Embryonic facial prominence (tissue), 1 donor: ENCODE results near the gene PLA2G4C.

Source experiments
- DNase-seq: peaks from one replicate; pipeline ENCODE4 v3.0.0-alpha.2; 2016; ENCODE audit errors: extremely low spot score

PLA2G4C gene

GRCh38 chr19:48059331-48059730, 51.3 kb downstream of the PLA2G4C start:
- no peak for DNase-seq

DNA sequence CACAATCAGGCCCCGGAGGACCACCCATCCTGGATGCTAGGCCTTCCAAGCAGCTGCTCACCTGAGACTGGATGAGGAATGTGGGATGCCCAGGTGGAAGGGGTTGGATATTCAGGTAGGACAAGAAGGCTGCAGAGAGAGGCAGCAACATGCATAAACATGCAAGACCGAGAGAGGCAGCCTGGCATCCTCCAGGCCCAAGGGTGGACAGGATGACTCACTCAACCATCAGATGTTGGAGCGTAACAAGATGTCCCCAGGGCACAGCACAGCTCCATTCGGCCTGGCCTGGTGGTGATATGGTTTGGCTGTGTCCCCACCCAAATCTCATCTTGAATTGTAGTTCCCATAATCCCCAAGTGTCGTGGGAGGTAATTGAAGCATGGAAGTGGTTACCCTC, 56.8 kb downstream of the PLA2G4C start:
- DNase-seq = no peak

DNA sequence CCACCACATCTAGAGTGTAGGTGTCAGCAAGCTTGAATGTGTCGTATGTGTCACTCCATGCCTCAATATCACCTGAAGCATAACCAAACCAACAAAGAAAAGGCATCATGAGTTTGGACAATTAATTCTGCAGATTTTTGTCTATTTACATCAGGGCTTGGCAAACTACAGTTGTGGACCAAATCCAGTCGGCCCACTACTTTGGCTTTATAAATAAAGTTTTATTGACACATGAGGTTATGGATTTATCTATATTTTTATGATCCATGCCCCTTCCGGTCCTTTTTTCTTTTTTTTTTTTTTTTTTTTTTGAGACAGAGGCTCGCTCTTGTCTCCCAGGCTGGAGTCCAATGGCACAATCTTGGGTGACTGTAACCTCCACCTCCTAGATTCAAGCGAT, 57.5 kb downstream of the PLA2G4C start:
- no peak for DNase-seq

DNA sequence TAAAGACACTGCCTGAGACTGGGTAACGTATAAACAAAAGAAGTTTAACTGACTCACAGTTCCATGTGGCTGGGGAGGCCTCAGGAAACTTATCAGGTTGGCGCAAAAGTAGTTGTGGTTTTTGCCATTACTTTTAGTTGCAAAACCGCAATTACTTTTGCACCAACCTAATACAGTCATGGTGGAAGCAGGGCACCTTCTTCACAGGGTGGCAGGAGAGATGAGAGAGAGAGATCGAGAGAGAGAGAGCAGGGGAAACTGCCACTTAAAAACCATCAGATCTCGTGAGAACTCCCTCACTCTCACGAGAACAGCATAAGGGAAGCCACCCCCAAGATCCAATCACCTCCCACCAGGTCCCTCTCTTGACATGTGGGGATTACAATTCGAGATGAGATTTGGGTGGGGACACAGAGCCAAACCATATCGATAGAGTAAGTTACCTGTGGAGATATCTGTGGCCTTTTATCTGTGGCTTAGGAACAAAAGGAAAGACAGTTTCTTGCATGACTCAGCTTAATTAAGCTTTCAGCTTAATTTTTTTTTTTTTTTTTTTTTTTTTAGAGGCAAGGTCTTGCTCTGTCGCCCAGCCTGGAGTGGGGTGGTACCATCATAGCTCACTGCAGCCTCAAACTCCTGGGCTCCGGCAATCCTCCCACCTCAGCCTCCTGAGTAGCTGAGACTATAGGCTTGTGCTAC, 59.1 kb downstream of the PLA2G4C start:
- no peak for DNase-seq

DNA sequence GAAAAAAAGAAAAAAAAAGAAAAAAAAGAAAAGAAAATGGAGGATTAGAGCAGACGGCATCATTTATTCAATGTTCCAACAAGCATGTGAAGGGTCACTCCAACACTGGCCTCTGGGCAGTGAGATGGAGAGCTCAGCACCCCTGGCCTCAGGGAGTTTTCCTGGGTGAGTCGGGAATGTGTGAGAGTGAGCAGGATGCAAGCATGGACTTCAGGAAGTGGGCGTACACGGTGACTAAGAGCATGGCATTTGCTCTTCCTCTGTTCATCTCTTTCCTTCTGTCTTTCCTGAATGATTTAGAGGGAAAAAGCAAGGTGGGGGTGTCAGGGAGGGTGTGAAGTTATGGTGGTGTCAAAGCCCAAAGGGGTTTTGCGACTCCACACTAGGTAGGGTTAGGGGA, 66.1 kb downstream of the PLA2G4C start:
- DNase-seq = no peak

DNA sequence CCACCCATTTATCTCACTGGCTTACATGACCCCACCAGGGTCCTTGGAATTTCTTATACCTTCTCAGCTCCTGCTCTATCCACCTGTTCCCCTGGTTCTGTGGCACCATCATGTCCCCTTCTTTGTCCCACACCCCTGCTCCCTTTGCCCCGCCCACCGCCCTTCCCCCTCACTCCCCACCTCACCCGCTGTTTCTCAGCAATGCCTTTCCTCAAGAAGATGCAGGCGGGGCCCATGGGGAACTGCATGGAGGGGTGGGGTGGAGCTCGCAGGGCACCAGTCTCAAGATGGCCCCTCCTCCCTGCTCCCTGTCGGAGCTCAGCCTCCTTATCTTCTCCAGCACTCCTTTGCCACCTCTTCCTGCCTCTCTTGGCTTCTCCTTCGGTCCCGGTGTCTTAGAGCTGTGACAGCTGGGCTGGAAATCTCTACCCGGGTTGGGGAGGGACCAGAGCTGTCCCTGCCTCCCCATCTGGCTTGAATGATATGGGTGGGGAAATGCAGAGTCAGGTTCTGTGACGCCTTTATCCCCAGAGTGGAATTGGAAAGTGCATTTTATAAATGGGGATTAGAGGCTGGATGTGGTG, 66.8 kb downstream of the PLA2G4C start, which contains the start of gene CABP5:
Gene CABP5 (minus strand): TSS at position 405 of the 584 bp plus-strand sequence. CDS start 157 bp downstream, at position 248.
- DNase-seq = no peak

- no peak for DNase-seq
Observed at GRCh38 chr19:48041877-48042580, 68.6 kb downstream of the PLA2G4C start.

- no peak for DNase-seq
Observed at GRCh38 chr19:48036765-48037164, 73.9 kb downstream of the PLA2G4C start.

DNA sequence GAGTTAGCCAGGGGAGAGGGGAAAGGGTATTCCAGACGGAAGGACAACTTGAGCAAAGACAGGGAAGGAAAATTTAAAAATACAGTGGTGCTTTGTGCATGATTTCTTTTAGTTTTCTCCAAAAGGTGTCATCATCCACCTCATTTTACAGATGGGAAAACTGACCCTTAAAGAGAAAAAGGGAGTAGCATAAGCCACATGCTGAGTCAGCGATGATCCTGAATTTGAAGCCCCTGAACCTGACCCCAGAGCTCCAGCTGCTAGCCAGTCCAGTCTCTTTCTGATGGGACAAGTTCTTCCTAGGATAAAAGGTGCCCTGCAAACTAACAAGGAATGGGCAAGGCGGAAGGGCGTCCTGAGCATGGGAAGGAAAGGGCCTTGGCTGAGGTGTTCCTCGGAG, 77.0 kb downstream of the PLA2G4C start:
- DNase-seq = no peak

DNA sequence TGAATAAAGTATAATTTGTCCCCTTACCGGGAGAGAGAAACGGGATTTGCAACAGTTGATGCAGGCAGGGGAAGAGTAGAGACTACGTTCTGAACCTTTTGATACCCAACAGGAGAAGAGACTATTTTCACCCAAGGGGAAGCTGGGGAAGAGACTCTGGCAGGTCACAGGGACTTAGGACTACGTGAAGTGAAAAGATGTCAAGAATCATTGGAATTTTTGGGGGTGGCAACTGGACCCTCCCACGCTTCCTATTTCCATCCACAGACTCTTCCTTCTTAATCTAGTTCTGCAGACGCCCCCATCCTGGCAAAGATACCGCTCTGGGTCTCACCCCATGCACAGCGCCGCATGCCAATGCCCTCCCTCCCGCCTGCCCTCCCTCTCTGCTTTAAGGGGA, 80.5 kb downstream of the PLA2G4C start:
- DNase-seq = no peak

GRCh38 chr19:48029431-48029830, 81.2 kb downstream of the PLA2G4C start:
- DNase-seq = no peak

DNA sequence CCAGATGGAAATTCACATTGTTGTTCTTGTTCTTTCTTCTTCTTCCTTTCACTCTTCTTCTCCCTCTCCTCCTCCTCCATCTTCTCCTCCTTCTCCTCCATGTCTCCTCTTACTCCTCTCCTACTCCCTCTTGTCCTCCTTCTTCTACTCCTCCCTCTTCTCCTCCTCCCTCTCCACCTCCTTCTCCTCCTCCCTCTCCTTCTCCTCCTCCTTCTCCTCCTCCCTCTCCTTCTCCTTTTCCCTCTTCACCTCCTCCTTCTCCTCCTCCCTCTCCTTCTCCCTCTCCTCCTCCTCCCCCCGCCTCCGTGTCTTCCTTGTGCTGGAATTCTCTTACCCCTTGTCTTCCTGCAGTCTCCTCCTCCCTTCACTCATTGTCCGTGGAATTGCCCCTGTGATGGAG, 85.1 kb downstream of the PLA2G4C start:
- DNase-seq = no peak

GRCh38 chr19:48023518-48023917, 87.1 kb downstream of the PLA2G4C start:
- no peak for DNase-seq

DNA sequence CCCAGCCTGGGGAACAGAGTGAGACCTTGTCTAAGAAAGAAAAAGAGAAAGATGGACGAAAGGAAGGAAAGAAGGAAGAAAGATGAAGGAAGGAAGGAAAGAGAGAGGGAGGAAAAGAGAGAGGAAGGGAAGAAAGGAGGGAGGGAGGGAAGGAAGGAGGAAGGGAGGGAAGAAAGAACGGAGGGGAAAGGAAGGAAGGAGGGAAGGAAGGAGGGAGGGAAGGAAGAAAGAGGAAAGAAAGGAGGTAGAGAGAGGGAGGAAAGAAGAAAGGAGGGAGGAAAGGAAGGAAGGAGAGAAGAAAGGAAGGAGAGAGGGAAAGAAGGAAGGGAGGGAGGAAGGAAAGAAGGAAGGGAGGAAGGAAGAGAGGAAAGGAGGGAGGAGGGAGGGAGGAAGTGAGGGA, 87.6 kb downstream of the PLA2G4C start:
- DNase-seq = no peak

- DNase-seq = no peak
Observed at GRCh38 chr19:48020686-48021085, 89.9 kb downstream of the PLA2G4C start.

DNA sequence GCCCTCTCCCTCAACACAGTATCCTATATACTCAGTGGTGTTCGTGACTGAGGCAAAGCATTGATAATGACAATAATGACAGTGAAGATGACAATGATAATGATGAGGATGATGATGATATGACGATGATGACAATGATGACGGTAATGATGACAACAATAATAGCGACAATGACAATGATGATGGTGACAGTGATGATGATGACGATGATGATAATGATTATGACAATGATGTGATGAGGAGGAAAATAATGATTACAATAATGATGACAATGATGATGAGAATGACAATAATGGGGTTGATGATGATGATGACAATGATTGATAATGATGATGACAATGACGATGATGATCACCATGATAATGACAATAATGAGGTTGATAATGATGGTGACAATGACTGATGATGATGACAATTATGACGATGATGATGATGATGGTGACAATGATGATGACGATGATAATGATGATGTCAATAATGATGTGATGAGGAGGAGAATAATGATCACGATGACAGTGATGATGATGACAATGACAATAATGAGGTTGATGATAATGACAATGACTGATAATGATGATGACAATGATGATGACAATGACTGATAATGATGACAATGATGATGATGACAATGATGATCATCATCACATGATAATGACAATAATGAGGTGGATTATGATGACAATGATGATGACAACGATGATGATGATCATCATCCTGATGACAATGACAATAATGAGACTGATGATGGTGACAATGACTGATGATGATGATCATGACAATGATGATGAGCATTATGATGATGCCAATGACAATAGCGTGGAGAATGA, 99.5 kb downstream of the PLA2G4C start:
- no peak for DNase-seq

DNA sequence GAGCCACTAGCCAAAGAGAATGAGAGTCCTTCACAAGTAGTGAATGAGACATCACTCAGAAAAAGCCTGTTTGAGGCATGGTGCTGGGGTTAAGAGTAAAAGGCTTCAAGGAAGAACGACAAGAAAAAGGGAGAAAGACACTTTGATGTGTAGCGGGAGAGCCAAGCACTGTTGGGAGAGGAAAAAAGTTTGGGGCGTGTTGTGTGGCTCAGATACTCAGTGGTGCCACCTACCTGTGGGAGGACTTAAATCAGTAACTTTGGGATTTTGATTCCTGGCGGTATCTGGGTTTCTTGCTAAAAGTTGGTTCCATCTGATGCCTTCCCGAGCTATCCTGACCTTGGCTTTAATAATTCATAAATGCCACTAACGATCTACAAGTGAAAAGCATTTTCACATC, 103.9 kb downstream of the PLA2G4C start:
- DNase-seq = no peak

DNA sequence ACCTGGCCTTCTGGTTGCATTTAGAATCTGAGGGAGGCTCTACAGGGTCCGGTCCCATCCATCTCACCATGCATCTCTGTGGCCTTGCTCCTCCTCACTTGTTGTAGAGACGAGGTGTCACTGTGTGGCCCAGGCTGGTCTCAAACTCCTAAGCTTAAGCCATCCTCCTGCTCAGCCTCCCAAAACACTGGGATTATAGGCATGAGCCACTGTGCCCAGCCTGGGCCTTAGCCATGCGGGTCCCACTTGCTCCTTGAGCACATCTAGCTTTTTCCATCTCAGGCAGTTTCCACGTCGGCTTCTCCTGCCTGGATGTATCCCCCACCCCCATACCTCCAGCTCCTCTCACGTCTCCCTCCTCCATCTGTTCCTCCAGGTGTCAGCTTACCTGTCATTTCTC, 106.4 kb downstream of the PLA2G4C start:
- DNase-seq = no peak

GRCh38 chr19:48000846-48001245, 109.8 kb downstream of the PLA2G4C start:
- no peak for DNase-seq

DNA sequence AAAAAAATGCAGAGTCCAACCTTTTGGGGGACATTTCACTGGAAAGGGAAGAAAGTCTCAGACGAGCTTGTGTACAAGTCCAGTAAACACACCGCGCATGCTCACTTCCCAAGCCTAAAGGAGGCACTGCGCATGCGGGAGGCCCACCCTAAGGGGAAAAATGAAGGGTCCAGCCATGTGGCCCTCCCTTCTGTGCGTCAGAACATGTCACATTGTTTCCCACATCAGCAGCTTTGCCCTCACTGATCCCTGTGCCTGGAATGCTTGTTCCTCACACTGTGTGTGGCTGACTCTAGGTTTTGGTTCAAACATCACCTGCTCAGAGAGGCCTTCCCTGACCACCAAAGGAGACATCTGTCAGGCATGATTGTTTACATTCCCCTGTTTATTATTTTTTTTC, 111.8 kb downstream of the PLA2G4C start:
- no peak for DNase-seq
